ENCODE measurements around the gene ZNF598. TPM values are rescaled to one million over a fixed set of nuclear protein-coding genes. Genes with fewer than 3 reads are reported as not detected.

The ZNF598 gene
- total and polyA plus RNA-seq, 10 of the 15 experiments (the other 5 are each of a cell fraction or from before 2014, with no cell fraction given): 0.08 to 74.0 (median 14.4) TPM

DNA sequence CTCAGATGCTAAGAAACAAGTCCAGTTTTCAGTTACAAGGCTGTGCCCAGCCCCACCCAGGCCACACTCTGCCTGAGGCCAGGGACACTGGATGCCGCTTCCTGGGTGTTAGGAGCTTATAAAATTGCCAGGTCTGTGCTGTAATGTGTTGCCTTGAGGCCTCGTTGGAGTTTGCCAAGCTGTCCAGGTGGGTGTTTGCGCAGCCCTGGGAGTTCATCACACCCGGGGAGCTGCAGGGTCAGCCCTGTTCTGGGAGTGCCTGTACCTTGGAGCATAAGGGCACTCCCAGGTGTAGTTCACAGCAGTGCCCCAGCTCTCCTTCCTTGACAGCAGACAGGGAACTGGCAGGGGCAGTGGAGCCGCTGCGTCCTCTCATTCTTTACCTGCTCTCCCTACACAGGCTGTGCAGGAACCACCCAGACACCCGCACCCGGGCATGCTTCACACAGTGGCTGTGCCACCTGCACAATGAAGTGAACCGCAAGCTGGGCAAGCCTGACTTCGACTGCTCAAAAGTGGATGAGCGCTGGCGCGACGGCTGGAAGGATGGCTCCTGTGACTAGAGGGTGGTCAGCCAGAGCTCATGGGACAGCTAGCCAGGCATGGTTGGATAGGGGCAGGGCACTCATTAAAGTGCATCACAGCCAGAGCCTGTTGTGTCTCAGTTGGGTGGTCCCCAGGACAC is 24.0 kb downstream of the ZNF598 start:
- POLR2A ChIA-PET: interaction anchor here (0.5 to 4.7 kb wide), 3 partner anchors 14 to 124 kb away, joined by 7 to 21 read pairs (median 8); partner anchors contain the start of genes RPS2 and TBL3
- in situ Hi-C loops (cut with MboI): no loop called here

More for the DNA sequence above, 24.0 kb downstream of the ZNF598 start:
- H3K27ac ChIP-seq (ENCODE audit: control insufficient read depth, insufficient read depth): no peak overlapping the region
- TF ChIP-seq NFXL1 (IDR thresholded peaks at IDR 0.05; ENCODE audit: borderline replicate concordance) (no peak), NR2C1 (IDR thresholded peaks at IDR 0.05) (no peak), HDGF (IDR thresholded peaks at IDR 0.05) (no peak), JUNB (IDR thresholded peaks at IDR 0.05) (no peak), CREM (IDR thresholded peaks at IDR 0.05; ENCODE audit: low read depth) (no peak), RAD21 (IDR thresholded peaks at IDR 0.05; ENCODE audit: insufficient read depth, low read depth, low read length) (no peak)
- TF ChIP-seq, protein P1, sequence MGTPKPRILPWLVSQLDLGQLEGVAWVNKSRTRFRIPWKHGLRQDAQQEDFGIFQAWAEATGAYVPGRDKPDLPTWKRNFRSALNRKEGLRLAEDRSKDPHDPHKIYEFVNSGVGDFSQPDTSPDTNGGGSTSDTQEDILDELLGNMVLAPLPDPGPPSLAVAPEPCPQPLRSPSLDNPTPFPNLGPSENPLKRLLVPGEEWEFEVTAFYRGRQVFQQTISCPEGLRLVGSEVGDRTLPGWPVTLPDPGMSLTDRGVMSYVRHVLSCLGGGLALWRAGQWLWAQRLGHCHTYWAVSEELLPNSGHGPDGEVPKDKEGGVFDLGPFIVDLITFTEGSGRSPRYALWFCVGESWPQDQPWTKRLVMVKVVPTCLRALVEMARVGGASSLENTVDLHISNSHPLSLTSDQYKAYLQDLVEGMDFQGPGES (IDR thresholded peaks at IDR 0.05): no peak
- TF ChIP-seq, protein P2, sequence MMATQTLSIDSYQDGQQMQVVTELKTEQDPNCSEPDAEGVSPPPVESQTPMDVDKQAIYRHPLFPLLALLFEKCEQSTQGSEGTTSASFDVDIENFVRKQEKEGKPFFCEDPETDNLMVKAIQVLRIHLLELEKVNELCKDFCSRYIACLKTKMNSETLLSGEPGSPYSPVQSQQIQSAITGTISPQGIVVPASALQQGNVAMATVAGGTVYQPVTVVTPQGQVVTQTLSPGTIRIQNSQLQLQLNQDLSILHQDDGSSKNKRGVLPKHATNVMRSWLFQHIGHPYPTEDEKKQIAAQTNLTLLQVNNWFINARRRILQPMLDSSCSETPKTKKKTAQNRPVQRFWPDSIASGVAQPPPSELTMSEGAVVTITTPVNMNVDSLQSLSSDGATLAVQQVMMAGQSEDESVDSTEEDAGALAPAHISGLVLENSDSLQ (IDR thresholded peaks at IDR 0.05): no peak
- TF ChIP-seq, protein P3, sequence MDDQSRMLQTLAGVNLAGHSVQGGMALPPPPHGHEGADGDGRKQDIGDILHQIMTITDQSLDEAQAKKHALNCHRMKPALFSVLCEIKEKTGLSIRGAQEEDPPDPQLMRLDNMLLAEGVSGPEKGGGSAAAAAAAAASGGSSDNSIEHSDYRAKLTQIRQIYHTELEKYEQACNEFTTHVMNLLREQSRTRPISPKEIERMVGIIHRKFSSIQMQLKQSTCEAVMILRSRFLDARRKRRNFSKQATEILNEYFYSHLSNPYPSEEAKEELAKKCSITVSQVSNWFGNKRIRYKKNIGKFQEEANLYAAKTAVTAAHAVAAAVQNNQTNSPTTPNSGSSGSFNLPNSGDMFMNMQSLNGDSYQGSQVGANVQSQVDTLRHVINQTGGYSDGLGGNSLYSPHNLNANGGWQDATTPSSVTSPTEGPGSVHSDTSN (IDR thresholded peaks at IDR 0.05; ENCODE audit: insufficient replicate concordance, low read depth, low read length): no peak
- peak overlapping the region; percentile 95 for H3K4me2 ChIP-seq (ENCODE audit: control insufficient read depth, insufficient read depth)
- peaks cover 30% of the 10 kb centered on the region for H3K4me1 ChIP-seq (ENCODE audit: control insufficient read depth, insufficient read depth, low read length)
- 0 out of 4 replicates have a peak, but pooled peaks cover 0 to 3% of the 10 kb centered on the region in 2 experiments for H3K27me3 ChIP-seq (replicated peaks in 1 of 2; ENCODE audit: control insufficient read depth in 2 of 2, insufficient read depth in 2 of 2, low read length in 1 of 2)
- peak overlapping the region; percentile 80 for H3K9ac ChIP-seq (ENCODE audit: control insufficient read depth, insufficient read depth, low read length)
- no peaks in the 10 kb centered on the region; the same call in none of the 2 replicates for H3K79me2 ChIP-seq (ENCODE audit: control insufficient read depth, insufficient read depth, low read length)
- ChIA-PET RAD21 (ENCODE audit: unreplicated experiment) (no interaction called here), SMC1A (ENCODE audit: uncharacterized antibody, unreplicated experiment) (no interaction called here), CTCF (interaction anchor here (0.6 to 1.6 kb wide), 2 partner anchors 16 to 18 kb away, joined by 3 to 6 read pairs; no protein-coding TSS in a partner anchor)
- no TSS peak for BruUV-seq (replicated peaks)
- FAIRE-seq (no peak), DNase-seq (ENCODE audit: low read depth, low spot score) (no peak), ATAC-seq (no peak)
- no peaks in the 10 kb centered on the region for H3K9me3 ChIP-seq (replicated peaks; ENCODE audit: control insufficient read depth, insufficient read depth, low read length)
- H3K4me3 ChIP-seq: peak overlapping the region; percentile 87
- peaks cover 5 to 6% of the 10 kb centered on the region in 2 experiments; a peak in 3 of 4 replicates for H3K36me3 ChIP-seq (ENCODE audit: control insufficient read depth in 2 of 2, insufficient read depth in 2 of 2, low read length in 1 of 2)
- intact Hi-C loops (cut with micrococcal nuclease; ENCODE audit: unreplicated experiment): no loop called here
- no peak overlapping the region for H2AFZ ChIP-seq (ENCODE audit: control insufficient read depth, low read depth, low read length)
- H4K20me1 ChIP-seq (ENCODE audit: control insufficient read depth, insufficient read depth): no peaks in the 10 kb centered on the region
- WGBS (ENCODE audit: insufficient coverage, insufficient replicate concordance, low lambda C conversion rate, missing lambda C conversion rate): 90% methylated on average over 14 of the region's 14 CpGs
